Fibroblast of pulmonary artery (primary cell): ENCODE data around the gene ADAMTS18.
A peak's percentile ranks its signal among the peaks of the same experiment; 100 is the strongest.

Experiments
- DNase-seq: peaks from one replicate; pipeline ENCODE4 v3.0.0-alpha.2; 2010; ENCODE audit warnings: low read depth
- H3K4me3 ChIP-seq: replicated peaks from 2 replicates; pipeline ENCODE4 v1.5.1; 2011; ENCODE audit warnings: low read depth, mild to moderate bottlenecking, control low read depth, low read length, moderate library complexity
- TF ChIP-seq, protein P1 (sequence below): IDR thresholded peaks from 2 replicates; pipeline ENCODE4 v1.5.1; 2011; ENCODE audit warnings: mild to moderate bottlenecking, control low read depth, low read length, inconsistent platforms; ENCODE audit errors: missing control alignments

Gene ADAMTS18

DNA sequence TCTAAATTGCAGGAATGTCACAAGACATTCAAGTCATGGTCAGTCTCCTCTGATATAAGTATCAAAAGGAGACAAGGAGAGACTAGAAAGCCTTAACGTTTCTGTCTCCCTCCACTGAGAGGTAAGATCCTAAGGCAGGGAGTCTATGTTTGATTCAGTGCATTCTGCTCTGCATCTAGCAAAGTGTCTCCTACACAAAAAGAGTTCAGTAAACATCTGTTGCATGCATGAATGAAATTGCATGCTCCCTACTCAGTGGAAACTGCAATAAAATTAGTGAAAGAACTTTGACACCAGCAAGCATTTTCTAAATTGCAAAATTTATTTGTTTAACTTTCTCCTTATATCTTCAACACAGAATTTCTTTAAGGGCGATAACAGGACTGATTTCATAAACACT lies 111.1 kb downstream of the ADAMTS18 start:
- H3K4me3 ChIP-seq, result no peak overlapping the region
- TF ChIP-seq, protein P1, sequence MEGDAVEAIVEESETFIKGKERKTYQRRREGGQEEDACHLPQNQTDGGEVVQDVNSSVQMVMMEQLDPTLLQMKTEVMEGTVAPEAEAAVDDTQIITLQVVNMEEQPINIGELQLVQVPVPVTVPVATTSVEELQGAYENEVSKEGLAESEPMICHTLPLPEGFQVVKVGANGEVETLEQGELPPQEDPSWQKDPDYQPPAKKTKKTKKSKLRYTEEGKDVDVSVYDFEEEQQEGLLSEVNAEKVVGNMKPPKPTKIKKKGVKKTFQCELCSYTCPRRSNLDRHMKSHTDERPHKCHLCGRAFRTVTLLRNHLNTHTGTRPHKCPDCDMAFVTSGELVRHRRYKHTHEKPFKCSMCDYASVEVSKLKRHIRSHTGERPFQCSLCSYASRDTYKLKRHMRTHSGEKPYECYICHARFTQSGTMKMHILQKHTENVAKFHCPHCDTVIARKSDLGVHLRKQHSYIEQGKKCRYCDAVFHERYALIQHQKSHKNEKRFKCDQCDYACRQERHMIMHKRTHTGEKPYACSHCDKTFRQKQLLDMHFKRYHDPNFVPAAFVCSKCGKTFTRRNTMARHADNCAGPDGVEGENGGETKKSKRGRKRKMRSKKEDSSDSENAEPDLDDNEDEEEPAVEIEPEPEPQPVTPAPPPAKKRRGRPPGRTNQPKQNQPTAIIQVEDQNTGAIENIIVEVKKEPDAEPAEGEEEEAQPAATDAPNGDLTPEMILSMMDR, result no peak
- no peak for DNase-seq

DNA sequence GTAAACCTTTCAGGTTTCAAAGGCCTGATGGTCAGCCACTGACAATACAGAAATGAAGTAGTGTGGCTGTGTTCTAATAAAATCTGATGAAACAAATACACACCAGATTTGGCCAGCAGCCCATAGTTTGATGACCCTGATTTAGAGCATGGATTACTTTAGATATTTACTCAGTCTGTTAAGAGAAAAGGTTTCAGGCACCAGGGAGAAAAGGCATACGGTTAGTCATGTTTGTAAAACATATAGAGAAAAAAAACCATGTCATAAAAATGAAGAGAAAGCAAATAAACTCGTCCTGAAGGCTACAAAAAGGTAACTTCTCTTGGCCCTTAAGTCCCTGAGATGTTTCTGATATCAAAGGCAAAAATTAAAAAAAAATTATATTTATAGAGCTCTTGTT lies 112.1 kb downstream of the ADAMTS18 start:
- DNase-seq, result no peak
- TF ChIP-seq, protein P1, result no peak
- H3K4me3 ChIP-seq, result no peak overlapping the region

DNA sequence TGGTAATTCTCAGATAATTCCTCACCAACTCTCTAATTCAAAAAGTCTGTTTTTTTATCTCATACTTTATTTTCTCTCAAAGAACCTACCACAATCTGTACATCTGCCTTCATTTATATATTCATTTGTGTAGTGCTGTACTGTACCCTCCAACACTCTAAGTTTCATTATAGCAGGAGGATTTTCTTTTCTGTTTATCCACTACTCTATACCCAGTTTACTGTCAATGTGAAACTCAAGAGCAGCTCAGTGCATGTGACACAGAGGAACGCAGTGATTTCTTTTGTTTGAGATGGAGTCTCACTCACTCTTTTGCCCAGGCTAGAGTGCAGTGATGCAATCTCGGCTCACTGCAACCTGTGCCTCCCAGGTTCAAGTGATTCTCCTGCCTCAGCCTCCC lies 117.8 kb downstream of the ADAMTS18 start:
- DNase-seq, result no peak
- TF ChIP-seq, protein P1, result no peak
- H3K4me3 ChIP-seq, result no peak overlapping the region

DNA sequence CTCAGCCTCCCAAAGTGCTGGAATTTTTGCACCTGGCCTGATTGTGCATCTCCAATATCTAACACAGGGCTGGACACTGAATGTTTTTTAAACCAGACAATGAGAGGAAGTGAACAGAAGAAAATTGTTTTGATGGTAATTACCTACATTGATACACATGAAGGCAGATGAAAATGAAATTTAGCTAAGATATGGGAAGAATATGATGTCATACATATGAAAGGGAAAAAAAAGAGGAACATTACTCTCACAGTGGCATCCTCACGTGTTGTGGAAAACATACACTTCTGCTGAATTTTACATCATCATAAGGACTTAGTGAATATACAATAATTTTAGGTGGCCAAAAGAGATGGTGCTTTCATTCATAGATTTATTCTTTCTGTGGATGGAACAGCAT lies 124.0 kb downstream of the ADAMTS18 start:
- no peak for DNase-seq
- no peak overlapping the region for H3K4me3 ChIP-seq
- TF ChIP-seq, protein P1, result no peak

DNA sequence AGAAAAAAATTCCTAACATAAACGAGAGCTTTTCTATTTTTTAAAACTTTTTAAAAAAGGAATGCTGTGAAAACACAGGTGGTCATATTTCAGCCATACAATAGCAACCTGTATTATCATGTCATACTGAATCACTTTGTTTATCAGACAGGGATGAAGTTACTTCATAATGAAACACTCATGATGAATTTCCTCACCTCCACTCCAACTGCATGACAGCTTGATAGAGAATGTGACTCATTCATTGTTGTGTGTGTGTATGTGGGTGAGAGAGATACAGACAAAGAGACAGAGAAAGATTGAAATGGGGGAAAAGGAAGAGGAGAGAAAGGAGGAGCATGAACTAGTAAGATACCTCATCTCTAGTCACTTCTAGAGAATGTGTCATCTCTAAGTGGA lies 126.7 kb downstream of the ADAMTS18 start:
- TF ChIP-seq, protein P1, result no peak
- DNase-seq, result peak; percentile 84
- no peak overlapping the region for H3K4me3 ChIP-seq

DNA sequence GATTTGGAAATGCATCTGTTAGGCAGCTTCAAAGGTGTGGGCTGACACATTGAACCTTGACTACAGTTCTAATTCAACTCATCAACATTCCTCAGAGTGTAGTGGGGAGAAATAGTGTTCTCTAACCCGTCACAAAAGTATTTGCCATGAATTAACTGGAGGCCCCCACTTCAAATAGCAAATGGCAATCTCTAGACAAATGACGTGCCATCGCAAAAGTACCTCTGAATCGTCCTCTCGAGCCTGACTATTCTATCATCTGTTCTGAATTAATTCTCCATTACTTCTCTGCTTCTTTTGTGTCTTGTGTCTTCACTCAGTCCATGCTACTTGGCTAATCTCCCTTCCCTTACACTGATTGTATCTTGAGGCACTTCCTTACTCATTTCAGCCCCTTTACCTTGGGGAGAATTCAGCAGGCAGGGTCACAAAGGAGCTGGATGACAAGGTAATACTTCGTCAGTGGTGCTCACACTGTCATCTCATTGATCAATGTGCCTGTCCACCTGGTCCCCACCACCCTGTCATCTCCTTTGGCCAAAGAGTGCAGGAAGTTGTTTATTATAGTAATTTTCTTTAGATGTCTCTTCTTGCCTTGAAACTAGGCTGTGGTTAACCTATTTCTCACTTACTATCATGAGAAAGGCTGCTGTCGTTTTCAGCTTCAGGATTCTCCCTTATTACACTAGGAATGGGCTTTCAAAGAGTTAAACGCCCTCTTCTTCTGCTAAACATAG lies 127.2 kb downstream of the ADAMTS18 start:
- no peak overlapping the region for H3K4me3 ChIP-seq
- DNase-seq, result no peak
- TF ChIP-seq, protein P1, result no peak

DNA sequence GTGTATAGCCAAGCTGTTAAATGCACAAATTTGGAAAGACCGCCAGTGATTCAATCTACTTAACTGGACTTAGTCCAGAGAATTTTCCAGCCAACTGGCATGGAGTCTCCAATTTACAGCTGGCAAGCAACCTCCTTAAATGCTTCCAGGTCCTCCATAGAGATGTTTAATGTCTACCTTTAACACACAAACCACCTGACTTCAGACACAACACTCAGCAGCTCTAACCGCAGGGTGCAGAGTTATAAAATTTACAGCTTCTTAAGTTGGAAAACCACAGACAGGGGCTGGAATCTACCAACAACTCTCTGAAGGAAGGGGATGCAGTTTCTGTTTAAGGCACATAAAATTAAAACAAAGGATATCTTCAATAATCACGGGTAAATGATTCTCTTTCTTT lies 128.8 kb downstream of the ADAMTS18 start:
- H3K4me3 ChIP-seq, result no peak overlapping the region
- TF ChIP-seq, protein P1, result no peak
- DNase-seq, result no peak
